ELF-1 (cell line): ENCODE measurements around the gene SLC39A6.
"Not testable (repeated sequence)": the region's sequence is repeated elsewhere in the genome, so short reads cannot be mapped to it uniquely, and the experiment has no call there.

Experiments
- DNase-seq: peaks from one replicate; pipeline ENCODE4 v3.0.0-alpha.2; 2016; ENCODE audit warnings: low read depth, low spot score

SLC39A6 gene

GRCh38 chr18:36135264-36135663, 6.1 kb upstream of the SLC39A6 start:
- DNase-seq: no peak

GRCh38 chr18:36132756-36133155, 3.6 kb upstream of the SLC39A6 start:
- peak; percentile 4 for DNase-seq

- DNase-seq: no peak
These were observed 2.7 kb upstream of the SLC39A6 start for GRCh38 chr18:36131692-36132483.

GRCh38 chr18:36130883-36131653, 1.9 kb upstream of the SLC39A6 start:
- peak; percentile 11 for DNase-seq

GRCh38 chr18:36130039-36130831, 1.1 kb upstream of the SLC39A6 start:
- no peak for DNase-seq

- DNase-seq: no peak
These were observed 237 bp downstream of the SLC39A6 start for GRCh38 chr18:36128907-36129299.

- peak; percentile 30 for DNase-seq
These were observed 640 bp downstream of the SLC39A6 start for GRCh38 chr18:36128530-36128870.

GRCh38 chr18:36127836-36128529, 1.2 kb downstream of the SLC39A6 start:
- peak; percentile 11 for DNase-seq

- DNase-seq: no peak
These were observed 2.5 kb downstream of the SLC39A6 start for GRCh38 chr18:36126668-36127067.

GRCh38 chr18:36124841-36125240, 4.3 kb downstream of the SLC39A6 start:
- DNase-seq: no peak

GRCh38 chr18:36120297-36120696, 8.8 kb downstream of the SLC39A6 start:
- DNase-seq: no peak

GRCh38 chr18:36116771-36117170, 12.4 kb downstream of the SLC39A6 start:
- DNase-seq: not testable (repeated sequence)

GRCh38 chr18:36114738-36115137, 14.4 kb downstream of the SLC39A6 start:
- DNase-seq: no peak

- DNase-seq: no peak
These were observed 14.9 kb downstream of the SLC39A6 start for GRCh38 chr18:36114251-36114650.

- DNase-seq: no peak
These were observed 16.8 kb downstream of the SLC39A6 start for GRCh38 chr18:36112302-36112701.

GRCh38 chr18:36109737-36110136, 19.4 kb downstream of the SLC39A6 start:
- DNase-seq: no peak

GRCh38 chr18:36108601-36109000, 20.5 kb downstream of the SLC39A6 start:
- no peak for DNase-seq

- DNase-seq: no peak
These were observed 20.9 kb downstream of the SLC39A6 start for GRCh38 chr18:36108196-36108595.

GRCh38 chr18:36107477-36107876, 21.7 kb downstream of the SLC39A6 start:
- no peak for DNase-seq

- DNase-seq: no peak
These were observed 24.4 kb downstream of the SLC39A6 start for GRCh38 chr18:36104749-36105148.

GRCh38 chr18:36101943-36102342, 27.2 kb downstream of the SLC39A6 start:
- DNase-seq: no peak

GRCh38 chr18:36099311-36099710, 29.8 kb downstream of the SLC39A6 start:
- DNase-seq: peak; percentile 26
